ENCODE measurements around the gene BCR.
"Not testable (repeated sequence)": the region's sequence is repeated elsewhere in the genome, so short reads cannot be mapped to it uniquely, and the experiment has no call there.

BCR gene

GRCh38 chr22:23285734-23286133, 105.4 kb downstream of the BCR start:
- DNase-seq: no peak

GRCh38 chr22:23286296-23286695, 106.0 kb downstream of the BCR start:
- no peak for DNase-seq

- DNase-seq: no peak
Observed at GRCh38 chr22:23287136-23288095, 107.1 kb downstream of the BCR start.

GRCh38 chr22:23288301-23289129, 108.2 kb downstream of the BCR start:
- no peak for DNase-seq

GRCh38 chr22:23289130-23289503, 108.8 kb downstream of the BCR start:
- no peak for DNase-seq

- DNase-seq: peak in 17 of 56 donors; percentile 14 to 52 (median 22)
Observed at GRCh38 chr22:23289851-23290724, 109.8 kb downstream of the BCR start.

GRCh38 chr22:23291806-23292452, 111.6 kb downstream of the BCR start:
- no peak for DNase-seq

- no peak for DNase-seq
Observed at GRCh38 chr22:23292453-23293350, 112.4 kb downstream of the BCR start.

- DNase-seq: no peak
Observed at GRCh38 chr22:23293720-23294119, 113.4 kb downstream of the BCR start.

GRCh38 chr22:23294221-23294620, 113.9 kb downstream of the BCR start:
- DNase-seq: no peak

GRCh38 chr22:23300476-23300875, 120.2 kb downstream of the BCR start:
- DNase-seq: no peak

GRCh38 chr22:23301591-23301990, 121.3 kb downstream of the BCR start:
- DNase-seq: no peak

- no peak for DNase-seq
Observed at GRCh38 chr22:23302171-23303002, 122.1 kb downstream of the BCR start.

- peak in 10 of 56 donors; percentile 32 to 74 (median 46) for DNase-seq
Observed at GRCh38 chr22:23305321-23305910, 125.1 kb downstream of the BCR start.

- peak in 54 of 56 donors; percentile 19 to 92 (median 71) for DNase-seq
Observed at GRCh38 chr22:23305922-23306374, 125.6 kb downstream of the BCR start.

GRCh38 chr22:23306438-23306921, 126.2 kb downstream of the BCR start:
- DNase-seq: no peak

GRCh38 chr22:23306926-23307325, 126.6 kb downstream of the BCR start:
- no peak for DNase-seq

- DNase-seq: not testable (repeated sequence)
Observed at GRCh38 chr22:23307511-23307910, 127.2 kb downstream of the BCR start.

All from amygdala (tissue), 56 donors.